Spleen (tissue), 13 donors: ENCODE measurements around the gene DNAJC1. TPM values are rescaled to one million over a fixed set of nuclear protein-coding genes. Genes with fewer than 3 reads are reported as not detected.

ENCODE experiments used
- DNase-seq: peaks from one replicate; pipeline ENCODE4 v3.0.0-alpha.2; 2020
- H3K27ac ChIP-seq, 8 donors: fragments of 200-600 bp; sonication (generic) in 7 of 8; 1 replicate in 4 of 8; 2 replicates in 4 of 8; pipeline versions ENCODE4 v1.5.0 to v1.8.0; 2016 to 2021; ENCODE audit warnings: inconsistent platforms in 4 of 8, mild to moderate bottlenecking in 4 of 8, moderate library complexity in 1 of 8
- H3K27me3 ChIP-seq, 7 donors: fragments of 200-600 bp; sonication (generic) in 6 of 7; replicated peaks in 1 of 7; 1 replicate in 4 of 7; 2 replicates in 3 of 7; pipeline versions ENCODE4 v1.5.0 to v1.8.0; 2016 to 2021; ENCODE audit warnings: inconsistent platforms in 3 of 7, mild to moderate bottlenecking in 1 of 7
- H3K36me3 ChIP-seq, 6 donors: fragments of 200-600 bp; sonication (generic) in 5 of 6; 1 replicate in 4 of 6; 2 replicates in 2 of 6; pipeline versions ENCODE4 v1.5.0 to v1.8.0; 2016 to 2021; ENCODE audit warnings: inconsistent platforms in 2 of 6
- H3K4me1 ChIP-seq, 6 donors: fragments of 200-600 bp; sonication (generic) in 5 of 6; 1 replicate in 3 of 6; 2 replicates in 3 of 6; pipeline versions ENCODE4 v1.5.0 to v1.8.0; 2016 to 2021; ENCODE audit warnings: inconsistent platforms in 3 of 6
- H3K4me3 ChIP-seq, 8 donors: fragments of 200-600 bp; sonication (generic) in 7 of 8; 1 replicate in 4 of 8; 2 replicates in 4 of 8; pipeline versions ENCODE4 v1.5.0 to v1.8.0; 2016 to 2021; ENCODE audit warnings: inconsistent platforms in 4 of 8, mild to moderate bottlenecking in 4 of 8, moderate library complexity in 2 of 8
- H3K9me3 ChIP-seq, 8 donors: fragments of 200-600 bp; sonication (generic) in 7 of 8; 1 replicate in 4 of 8; 2 replicates in 4 of 8; pipeline versions ENCODE4 v1.5.0 to v1.8.0; 2016 to 2021; ENCODE audit warnings: inconsistent platforms in 4 of 8
- CTCF ChIP-seq, 11 experiments: fragments of 200-600 bp in 7 of 11; fragments of 450-650 bp in 4 of 11; sonication (generic) in 4 of 11; IDR thresholded peaks in 8 of 11; conservative IDR thresholded peaks in 3 of 11; 1 replicate in 7 of 11; 2 replicates in 4 of 11; pipeline versions ENCODE4 v1.4.0 to v1.8.0; 2016 to 2021; ENCODE audit warnings: antibody characterized with exemption in 11 of 11, inconsistent platforms in 4 of 11, mild to moderate bottlenecking in 1 of 11
- POLR2A ChIP-seq, 3 donors: fragments of 450-650 bp; IDR thresholded peaks; one replicate each; pipeline ENCODE4 v1.5.1; 2017; ENCODE audit warnings: antibody characterized with exemption in 3 of 3, mild to moderate bottlenecking in 1 of 3
- POLR2AphosphoS5 ChIP-seq, 3 donors: sonication (generic); formaldehyde crosslinking; IDR thresholded peaks; one replicate each; pipeline ENCODE4 v1.5.1; 2017; ENCODE audit warnings: antibody characterized with exemption in 3 of 3
- WGBS, 5 donors: extraction: QIAGEN DNeasy Blood & Tissue Kit in 3 of 5; methylation state at CpG; one replicate each; pipeline versions ENCODE4 v1.1.5 to v1.1.7; 2013 to 2018; 5-methylcytosine and 5-hydroxymethylcytosine counted together
- intact Hi-C: fragments of 100-400 bp; cut with DNase I; formaldehyde crosslinking; loops from one replicate; pipeline ENCODE4 v1.15.0; 2023; ENCODE audit warnings: low total_unique reads
- long read RNA-seq, 2 donors: transcript quantifications; one replicate each; lab custom pipeline, GENCODE V29; 2026
- polyA plus RNA-seq, 3 donors: library from polyadenylated mRNA; stranded (reverse); fragments of 200-250 nt; gene quantifications; one replicate each; pipeline ENCODE4 v1.2.1, GENCODE V29; 2013
- total RNA-seq, 7 donors: library from RNA; depleted of rRNA in 3 of 7; stranded (reverse); fragments of >200 nt in 3 of 7; fragmentation: NEBNext Ultra II Directional in 4 of 7; extraction: Animal tissue kit (Norgen Biotek cat#: 25700) in 4 of 7; gene quantifications; one replicate each; pipeline versions ENCODE4 v1.1.0 to v1.2.1, GENCODE V29; 2016 to 2021
- donor health status: healthy with polysubstance abuse.
- donor health status: DM: no; HTN: no; CAD: no; lungs with moderate emphysema.
- donor health status: DM: no; HTN: no; CAD: no.
- donor health status: Bipolar disorder and iron deficiency.
- donor health status: healthy.
- donor health status: DM: no; HTN: no; CAD: no.
- donor health status: DM: yes; HTN: yes; CAD: no.

Gene DNAJC1
- 10 to 100 TPM; 20.3 to 96.4 (median 26.4) TPM for total RNA-seq
- 10 to 100 TPM in 2 of 3 donors, 1 to 10 TPM in 1; 8.1 to 11.6 (median 10.7) TPM for polyA plus RNA-seq
- long read RNA-seq, donor 1, partial matches to known transcripts, result 18 of 19 reads
- long read RNA-seq, donor 1, other reads (novel, unspliced or antisense), result 0 of 19 reads
- long read RNA-seq, donor 2, partial matches to known transcripts, result 40 of 43 reads
- long read RNA-seq, donor 2, other reads (novel, unspliced or antisense), result 0 of 43 reads

- WGBS, 5 donors, result 0 to 3% (median 0%) methylated on average over 16 to 83 of the region's 83 CpGs
Measured at GRCh38 chr10:22003177-22003963, at the start of gene DNAJC1. Gene DNAJC1 (minus strand): TSS chr10:22003730. CDS start chr10:22003434, 296 bp downstream.

GRCh38 chr10:22053048-22053447, 49.5 kb upstream of the DNAJC1 start:
- Histone ChIP-seq H3K27ac (no peak overlapping the region), H3K4me1 (no peaks in the 10 kb centered on the region), H3K36me3 (no peaks in the 10 kb centered on the region), H3K27me3 (peaks cover 0 to 3% (median 0%) of the 10 kb centered on the region in 7 donors), H3K4me3 (no peak overlapping the region), H3K9me3 (no peaks in the 10 kb centered on the region)
- no peak for TF ChIP-seq CTCF (IDR thresholded peaks at IDR 0.05 in 8 of 11, conservative IDR thresholded peaks at IDR 0.05 in 3 of 11)
- TF ChIP-seq POLR2A (IDR thresholded peaks at IDR 0.05), result no peak
- no peak for TF ChIP-seq POLR2AphosphoS5 (IDR thresholded peaks at IDR 0.05)
- WGBS, 5 donors, result 87 to 98% (median 95%) methylated on average over 5 of the region's 5 CpGs
- no peak for DNase-seq
- intact Hi-C loops, result no loop called here

More at GRCh38 chr10:22003177-22003963, at the start of gene DNAJC1:
- no peaks in the 10 kb centered on the region for H3K9me3 ChIP-seq
- no peaks in the 10 kb centered on the region for H3K27me3 ChIP-seq
- H3K27ac ChIP-seq, result peak within 1 kb of the TSS; percentile 89 to 97 (median 94)
- intact Hi-C loops, result loop anchor here (5.0 to 10.0 kb wide), 2 partner anchors 571 to 984 kb away; no protein-coding TSS in a partner anchor
- H3K36me3 ChIP-seq, result no peaks in the 10 kb centered on the region
- TF ChIP-seq CTCF (IDR thresholded peaks at IDR 0.05 in 8 of 11, conservative IDR thresholded peaks at IDR 0.05 in 3 of 11) (peak in 5 of 11 experiments; percentile 19 to 38 (median 26)), POLR2A (IDR thresholded peaks at IDR 0.05) (peak in 2 of 3 donors; percentile 38 to 78), POLR2AphosphoS5 (IDR thresholded peaks at IDR 0.05) (peak; percentile 94 to 99 (median 96))
- DNase-seq, result peak; percentile 99
- peaks cover 9 to 56% (median 32%) of the 10 kb centered on the region in 6 donors for H3K4me1 ChIP-seq
- H3K4me3 ChIP-seq, result peak within 1 kb of the TSS; percentile 66 to 96 (median 94)

GRCh38 chr10:22049635-22050034, 46.1 kb upstream of the DNAJC1 start:
- no peak for DNase-seq
- no peaks in the 10 kb centered on the region for H3K36me3 ChIP-seq
- H3K27ac ChIP-seq, result no peak overlapping the region
- TF ChIP-seq POLR2AphosphoS5 (IDR thresholded peaks at IDR 0.05) (no peak), POLR2A (IDR thresholded peaks at IDR 0.05) (no peak), CTCF (IDR thresholded peaks at IDR 0.05 in 8 of 11, conservative IDR thresholded peaks at IDR 0.05 in 3 of 11) (no peak)
- intact Hi-C loops, result no loop called here
- no peaks in the 10 kb centered on the region for H3K4me1 ChIP-seq
- WGBS, 5 donors, result 86 to 94% (median 92%) methylated on average over 3 of the region's 3 CpGs
- H3K9me3 ChIP-seq, result no peaks in the 10 kb centered on the region
- H3K4me3 ChIP-seq, result no peak overlapping the region
- no peaks in the 10 kb centered on the region for H3K27me3 ChIP-seq

- DNase-seq, result no peak
- 78 to 94% (median 87%) methylated on average over 1 of the region's 1 CpG for WGBS, 5 donors
- Histone ChIP-seq H3K4me1 (no peaks in the 10 kb centered on the region), H3K27me3 (peaks cover 0 to 5% (median 0%) of the 10 kb centered on the region in 7 donors), H3K27ac (no peak overlapping the region), H3K36me3 (no peaks in the 10 kb centered on the region), H3K4me3 (no peak overlapping the region), H3K9me3 (no peaks in the 10 kb centered on the region)
- TF ChIP-seq POLR2AphosphoS5 (IDR thresholded peaks at IDR 0.05) (no peak), POLR2A (IDR thresholded peaks at IDR 0.05) (no peak), CTCF (IDR thresholded peaks at IDR 0.05 in 8 of 11, conservative IDR thresholded peaks at IDR 0.05 in 3 of 11) (no peak)
- intact Hi-C loops, result no loop called here
Measured at GRCh38 chr10:22047812-22048211, 44.3 kb upstream of the DNAJC1 start.
